Measurements from ENCODE around the gene SAMHD1.
"Not testable (repeated sequence)": the region's sequence is repeated elsewhere in the genome, so short reads cannot be mapped to it uniquely, and the experiment has no call there.

Gene SAMHD1

GRCh38 chr20:36906086-36906485, 45.4 kb downstream of the SAMHD1 start:
- H3K4me3 ChIP-seq (ENCODE audit: low read length); DNase-seq (ENCODE audit: low read depth); H3K27me3 ChIP-seq (replicated peaks; ENCODE audit: control insufficient read depth, insufficient read depth, low read length); H3K9ac ChIP-seq (ENCODE audit: low read length); H3K9me3 ChIP-seq (ENCODE audit: control insufficient read depth, low read length); H3K4me1 ChIP-seq (ENCODE audit: control insufficient read depth, insufficient read depth, low read length): not testable (repeated sequence)
- H3K36me3 ChIP-seq (ENCODE audit: control insufficient read depth, insufficient read depth, low read length, severe bottlenecking), result peaks cover 95% of the 10 kb centered on the region

GRCh38 chr20:36905566-36905965, 45.9 kb downstream of the SAMHD1 start:
- not testable (repeated sequence) for H3K4me1 ChIP-seq (ENCODE audit: control insufficient read depth, insufficient read depth, low read length); H3K27me3 ChIP-seq (replicated peaks; ENCODE audit: control insufficient read depth, insufficient read depth, low read length); DNase-seq (ENCODE audit: low read depth); H3K4me3 ChIP-seq (ENCODE audit: low read length); H3K9ac ChIP-seq (ENCODE audit: low read length); H3K9me3 ChIP-seq (ENCODE audit: control insufficient read depth, low read length)
- peaks cover 94% of the 10 kb centered on the region for H3K36me3 ChIP-seq (ENCODE audit: control insufficient read depth, insufficient read depth, low read length, severe bottlenecking)

DNA sequence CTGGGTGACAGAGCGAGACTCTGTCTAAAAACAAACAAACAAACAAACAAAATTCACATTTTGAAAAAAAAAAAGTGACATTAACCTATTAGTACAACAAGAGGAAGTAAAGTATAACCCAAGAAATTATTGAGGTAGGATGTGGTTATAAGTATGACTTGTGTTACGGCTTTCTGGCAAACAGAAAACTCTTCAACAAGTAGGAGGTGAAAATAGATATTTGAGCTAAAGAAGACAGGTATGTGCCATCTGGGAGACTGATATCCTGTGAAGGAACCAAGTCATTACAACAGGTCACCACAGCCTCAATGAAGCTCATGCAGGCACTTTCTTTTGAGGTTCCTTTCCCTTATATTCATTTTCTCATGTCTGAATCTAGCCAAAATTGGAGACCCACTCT, 46.8 kb downstream of the SAMHD1 start:
- Histone ChIP-seq H3K4me1 (ENCODE audit: control insufficient read depth, insufficient read depth, low read length) (peaks cover under 1% of the 10 kb centered on the region), H3K9ac (ENCODE audit: low read length) (no peak overlapping the region), H3K9me3 (ENCODE audit: control insufficient read depth, low read length) (no peaks in the 10 kb centered on the region), H3K27me3 (replicated peaks; ENCODE audit: control insufficient read depth, insufficient read depth, low read length) (no peaks in the 10 kb centered on the region), H3K4me3 (ENCODE audit: low read length) (no peak overlapping the region), H3K36me3 (ENCODE audit: control insufficient read depth, insufficient read depth, low read length, severe bottlenecking) (peaks cover 86% of the 10 kb centered on the region)
- no peak for DNase-seq (ENCODE audit: low read depth)

DNA sequence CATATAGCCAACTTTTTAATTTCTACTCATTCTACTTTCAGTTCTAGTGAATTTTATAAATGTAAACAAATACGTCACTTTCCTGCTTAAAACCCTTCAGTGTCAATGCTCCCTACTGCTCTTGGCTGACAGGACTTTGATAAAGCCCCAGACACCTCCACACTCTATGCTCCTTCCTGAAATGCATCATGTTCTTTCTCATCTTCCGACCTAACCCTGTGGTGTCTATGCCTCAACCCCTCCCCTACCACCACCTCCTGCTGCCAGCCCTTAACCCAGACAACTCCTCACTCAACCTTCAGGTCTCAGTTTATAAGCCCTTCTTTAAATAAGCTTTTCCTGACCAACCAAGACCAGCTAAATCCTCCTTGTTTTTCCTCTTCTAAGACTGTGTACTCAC, 56.5 kb downstream of the SAMHD1 start:
- H3K9ac ChIP-seq (ENCODE audit: low read length), result no peak overlapping the region
- no peaks in the 10 kb centered on the region for H3K27me3 ChIP-seq (replicated peaks; ENCODE audit: control insufficient read depth, insufficient read depth, low read length)
- no peak overlapping the region for H3K4me3 ChIP-seq (ENCODE audit: low read length)
- peaks cover 9% of the 10 kb centered on the region for H3K4me1 ChIP-seq (ENCODE audit: control insufficient read depth, insufficient read depth, low read length)
- DNase-seq (ENCODE audit: low read depth), result no peak
- no peaks in the 10 kb centered on the region for H3K9me3 ChIP-seq (ENCODE audit: control insufficient read depth, low read length)
- H3K36me3 ChIP-seq (ENCODE audit: control insufficient read depth, insufficient read depth, low read length, severe bottlenecking), result peaks cover 80% of the 10 kb centered on the region

DNA sequence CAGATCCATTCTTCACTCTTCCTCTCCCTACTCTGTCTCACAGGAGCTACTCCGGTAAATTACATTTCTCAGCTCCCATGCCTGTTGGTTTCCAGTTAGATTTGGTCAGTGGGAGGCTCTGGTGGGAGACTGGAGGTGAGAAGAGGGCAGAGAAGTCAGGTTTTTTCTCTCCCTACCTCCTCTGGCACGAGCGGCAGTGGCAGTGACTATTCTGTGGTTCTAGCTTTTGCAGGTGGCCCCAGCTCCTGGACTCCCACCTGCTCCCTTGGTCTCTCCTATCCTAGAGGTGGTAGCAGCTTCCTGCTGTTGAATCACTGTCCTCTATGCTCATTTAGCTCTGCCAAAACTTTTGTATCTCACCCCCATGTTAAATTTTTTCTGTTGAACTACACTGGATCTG, 57.7 kb downstream of the SAMHD1 start:
- Histone ChIP-seq H3K4me1 (ENCODE audit: control insufficient read depth, insufficient read depth, low read length) (peaks cover under 1% of the 10 kb centered on the region), H3K4me3 (ENCODE audit: low read length) (no peak overlapping the region), H3K27me3 (replicated peaks; ENCODE audit: control insufficient read depth, insufficient read depth, low read length) (no peaks in the 10 kb centered on the region), H3K9ac (ENCODE audit: low read length) (no peak overlapping the region), H3K9me3 (ENCODE audit: control insufficient read depth, low read length) (no peaks in the 10 kb centered on the region), H3K36me3 (ENCODE audit: control insufficient read depth, insufficient read depth, low read length, severe bottlenecking) (peaks cover 91% of the 10 kb centered on the region)
- no peak for DNase-seq (ENCODE audit: low read depth)

DNA sequence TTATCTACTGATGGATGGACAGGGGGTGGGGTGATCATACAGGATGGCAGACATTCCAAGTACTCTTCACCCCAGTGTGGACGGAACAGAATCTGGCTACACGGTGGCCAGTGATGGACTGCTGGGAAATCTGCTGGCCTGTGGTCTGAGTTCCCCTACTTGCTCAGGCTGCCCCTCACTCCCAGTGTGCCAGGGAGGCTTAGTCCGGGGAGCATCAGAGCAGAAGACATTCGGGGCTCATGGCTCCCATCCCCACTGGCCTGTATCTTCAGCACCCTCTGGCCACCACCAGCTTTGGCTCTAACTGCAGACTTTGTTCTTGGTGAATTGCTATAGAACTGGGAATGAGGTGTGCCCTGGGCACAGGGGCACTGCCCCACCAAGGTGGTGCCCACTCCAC, 60.3 kb downstream of the SAMHD1 start:
- Histone ChIP-seq H3K4me1 (ENCODE audit: control insufficient read depth, insufficient read depth, low read length) (peaks cover 9% of the 10 kb centered on the region), H3K27me3 (replicated peaks; ENCODE audit: control insufficient read depth, insufficient read depth, low read length) (no peaks in the 10 kb centered on the region), H3K4me3 (ENCODE audit: low read length) (no peak overlapping the region), H3K9ac (ENCODE audit: low read length) (no peak overlapping the region), H3K9me3 (ENCODE audit: control insufficient read depth, low read length) (no peaks in the 10 kb centered on the region), H3K36me3 (ENCODE audit: control insufficient read depth, insufficient read depth, low read length, severe bottlenecking) (peaks cover 68% of the 10 kb centered on the region)
- no peak for DNase-seq (ENCODE audit: low read depth)

- Histone ChIP-seq H3K36me3 (ENCODE audit: control insufficient read depth, insufficient read depth, low read length, severe bottlenecking) (peaks cover 61% of the 10 kb centered on the region), H3K9ac (ENCODE audit: low read length) (no peak overlapping the region), H3K4me3 (ENCODE audit: low read length) (no peak overlapping the region), H3K9me3 (ENCODE audit: control insufficient read depth, low read length) (no peaks in the 10 kb centered on the region), H3K27me3 (replicated peaks; ENCODE audit: control insufficient read depth, insufficient read depth, low read length) (no peaks in the 10 kb centered on the region), H3K4me1 (ENCODE audit: control insufficient read depth, insufficient read depth, low read length) (peaks cover 9% of the 10 kb centered on the region)
- DNase-seq (ENCODE audit: low read depth), result no peak
These were observed 60.9 kb downstream of the SAMHD1 start for GRCh38 chr20:36890586-36890985.

- H3K9ac ChIP-seq (ENCODE audit: low read length), result no peak overlapping the region
- DNase-seq (ENCODE audit: low read depth), result no peak
- peaks cover 49% of the 10 kb centered on the region for H3K36me3 ChIP-seq (ENCODE audit: control insufficient read depth, insufficient read depth, low read length, severe bottlenecking)
- H3K4me1 ChIP-seq (ENCODE audit: control insufficient read depth, insufficient read depth, low read length), result peaks cover 13% of the 10 kb centered on the region
- H3K4me3 ChIP-seq (ENCODE audit: low read length), result no peak overlapping the region
- H3K27me3 ChIP-seq (replicated peaks; ENCODE audit: control insufficient read depth, insufficient read depth, low read length), result no peaks in the 10 kb centered on the region
- no peaks in the 10 kb centered on the region for H3K9me3 ChIP-seq (ENCODE audit: control insufficient read depth, low read length)
These were observed 62.5 kb downstream of the SAMHD1 start for GRCh38 chr20:36888880-36889516.

GRCh38 chr20:36887752-36888090, 63.8 kb downstream of the SAMHD1 start:
- DNase-seq (ENCODE audit: low read depth), result no peak

GRCh38 chr20:36886859-36887751, 64.4 kb downstream of the SAMHD1 start:
- Histone ChIP-seq H3K9ac (ENCODE audit: low read length) (peak overlapping the region; percentile 6), H3K27me3 (replicated peaks; ENCODE audit: control insufficient read depth, insufficient read depth, low read length) (no peaks in the 10 kb centered on the region), H3K4me3 (ENCODE audit: low read length) (no peak overlapping the region), H3K9me3 (ENCODE audit: control insufficient read depth, low read length) (no peaks in the 10 kb centered on the region), H3K4me1 (ENCODE audit: control insufficient read depth, insufficient read depth, low read length) (peaks cover 13% of the 10 kb centered on the region), H3K36me3 (ENCODE audit: control insufficient read depth, insufficient read depth, low read length, severe bottlenecking) (peaks cover 30% of the 10 kb centered on the region)
- DNase-seq (ENCODE audit: low read depth), result peak; percentile 93

More at GRCh38 chr20:36887752-36888090, 63.8 kb downstream of the SAMHD1 start:
- no peak overlapping the region for H3K4me3 ChIP-seq (ENCODE audit: low read length)
- peaks cover 36% of the 10 kb centered on the region for H3K36me3 ChIP-seq (ENCODE audit: control insufficient read depth, insufficient read depth, low read length, severe bottlenecking)
- no peaks in the 10 kb centered on the region for H3K9me3 ChIP-seq (ENCODE audit: control insufficient read depth, low read length)
- H3K4me1 ChIP-seq (ENCODE audit: control insufficient read depth, insufficient read depth, low read length), result peaks cover 13% of the 10 kb centered on the region
- H3K27me3 ChIP-seq (replicated peaks; ENCODE audit: control insufficient read depth, insufficient read depth, low read length), result no peaks in the 10 kb centered on the region
- H3K9ac ChIP-seq (ENCODE audit: low read length), result peak overlapping the region; percentile 6

GRCh38 chr20:36885356-36885755, 66.2 kb downstream of the SAMHD1 start:
- Histone ChIP-seq H3K27me3 (replicated peaks; ENCODE audit: control insufficient read depth, insufficient read depth, low read length) (peaks cover 5% of the 10 kb centered on the region), H3K9me3 (ENCODE audit: control insufficient read depth, low read length) (no peaks in the 10 kb centered on the region), H3K36me3 (ENCODE audit: control insufficient read depth, insufficient read depth, low read length, severe bottlenecking) (peaks cover 13% of the 10 kb centered on the region), H3K9ac (ENCODE audit: low read length) (no peak overlapping the region), H3K4me1 (ENCODE audit: control insufficient read depth, insufficient read depth, low read length) (peaks cover 13% of the 10 kb centered on the region), H3K4me3 (ENCODE audit: low read length) (no peak overlapping the region)
- peak; percentile 8 for DNase-seq (ENCODE audit: low read depth)

Data from adipocyte (in vitro differentiated cells).